GM12872 (cell line): ENCODE data around the gene RAB12.

Experiments used
- CTCF ChIP-seq: IDR thresholded peaks from 3 replicates; pipeline ENCODE4 v1.5.1; 2011; ENCODE audit warnings: low read depth, mild to moderate bottlenecking, low read length, moderate library complexity; ENCODE audit not compliant: insufficient read depth

The RAB12 gene

GRCh38 chr18:8657050-8657820 lies 48.0 kb downstream of the RAB12 start:
- TF ChIP-seq CTCF = no peak

- TF ChIP-seq CTCF = no peak
These were observed 48.7 kb downstream of the RAB12 start for GRCh38 chr18:8657873-8658470.

- no peak for TF ChIP-seq CTCF
These were observed 49.7 kb downstream of the RAB12 start for GRCh38 chr18:8658858-8659485.

GRCh38 chr18:8659609-8660242 lies 50.5 kb downstream of the RAB12 start:
- TF ChIP-seq CTCF = no peak

- TF ChIP-seq CTCF = no peak
These were observed 51.1 kb downstream of the RAB12 start for GRCh38 chr18:8660316-8660715.

GRCh38 chr18:8661754-8662559 lies 52.7 kb downstream of the RAB12 start:
- no peak for TF ChIP-seq CTCF
